SKM-1 (cell line): ENCODE data around the gene STH.

ENCODE experiments used
- DNase-seq: peaks from one replicate; lab custom pipeline; 2025; ENCODE audit not compliant: unreplicated experiment; lab: John Stamatoyannopoulos, UW

The STH gene

DNA sequence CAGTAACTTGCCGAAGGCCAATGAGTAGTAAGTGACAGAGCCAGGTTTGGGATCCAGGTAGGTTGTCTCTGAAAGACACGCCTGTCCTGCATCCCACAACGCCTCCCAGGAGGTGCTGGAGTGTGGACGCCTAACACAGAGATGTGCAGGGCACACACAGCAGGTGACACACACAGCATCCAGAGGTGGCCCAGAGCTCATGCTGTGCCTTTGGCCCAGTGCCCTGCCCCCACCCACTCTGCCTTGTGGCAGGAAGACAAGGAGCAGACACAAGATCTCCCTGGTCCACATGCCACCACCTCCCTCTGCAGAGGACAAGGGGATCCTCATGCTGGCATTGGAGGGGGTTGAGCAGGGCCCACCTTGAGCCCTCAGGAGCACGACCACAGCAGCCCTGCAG lies 14.7 kb upstream of the STH start:
- no peak for DNase-seq

DNA sequence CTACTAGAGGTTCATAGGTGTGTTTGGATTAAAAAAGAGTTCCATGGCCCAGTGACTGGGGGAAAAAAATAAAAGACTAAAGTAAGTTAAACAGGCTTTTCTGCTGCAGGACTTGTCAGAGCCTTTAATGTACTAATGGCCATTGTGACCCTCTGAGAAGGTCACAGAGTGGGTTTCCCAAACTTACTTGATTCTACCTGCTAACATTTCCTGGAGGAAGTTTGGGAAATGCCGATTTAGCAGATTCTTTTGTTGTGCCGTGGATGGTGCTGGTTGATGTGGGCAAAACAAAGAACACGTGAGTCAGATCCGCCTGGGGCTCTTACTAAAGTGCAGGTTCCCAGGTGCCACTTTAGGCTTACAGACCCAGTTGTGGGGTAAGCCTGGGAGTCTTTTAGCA lies 13.6 kb upstream of the STH start:
- DNase-seq = no peak

GRCh38 chr17:45986056-45986455 lies 13.0 kb upstream of the STH start:
- DNase-seq = no peak

GRCh38 chr17:45987706-45988105 lies 11.3 kb upstream of the STH start:
- DNase-seq = no peak

- no peak for DNase-seq
Observed at GRCh38 chr17:45989759-45990158, 9.3 kb upstream of the STH start.

GRCh38 chr17:45990886-45991285 lies 8.2 kb upstream of the STH start:
- DNase-seq = no peak

DNA sequence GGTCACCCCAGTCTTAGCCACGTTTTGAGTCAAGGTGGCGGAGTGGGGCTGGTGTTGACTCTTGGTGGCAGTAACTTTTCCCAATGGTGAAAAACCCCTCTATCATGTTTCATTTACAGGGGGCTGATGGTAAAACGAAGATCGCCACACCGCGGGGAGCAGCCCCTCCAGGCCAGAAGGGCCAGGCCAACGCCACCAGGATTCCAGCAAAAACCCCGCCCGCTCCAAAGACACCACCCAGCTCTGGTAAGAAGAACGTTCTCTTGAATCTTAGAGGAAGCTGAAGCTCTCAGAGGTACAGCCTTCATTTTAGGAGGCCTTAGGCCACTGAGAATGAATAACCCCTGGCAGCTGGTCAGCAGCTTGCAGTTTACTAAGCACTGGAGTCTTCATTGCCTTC lies 7.7 kb upstream of the STH start:
- DNase-seq = no peak

- DNase-seq = no peak
Observed at GRCh38 chr17:45992175-45992574, 6.9 kb upstream of the STH start.

DNA sequence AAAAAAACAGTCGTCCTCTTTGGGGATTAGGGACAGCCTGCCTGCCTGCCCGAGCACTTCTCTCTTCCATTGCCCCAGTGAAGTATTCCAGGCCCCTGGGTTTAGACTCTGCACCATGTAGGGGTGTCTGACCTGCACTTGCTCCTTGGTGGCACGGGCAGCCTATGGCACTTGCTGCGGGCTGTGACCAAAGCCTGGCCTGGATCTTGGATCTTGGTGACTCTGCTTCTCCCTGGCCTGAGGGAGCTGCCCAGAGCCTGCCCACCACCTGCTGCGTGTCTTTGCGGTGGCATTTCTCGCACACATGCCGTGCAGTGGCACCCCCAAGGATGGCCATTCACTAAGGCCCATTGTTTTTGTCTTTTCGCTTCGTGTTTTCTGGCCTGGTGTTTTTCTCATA lies 6.1 kb upstream of the STH start:
- no peak for DNase-seq

- DNase-seq = no peak
Observed at GRCh38 chr17:45993962-45994627, 5.0 kb upstream of the STH start.

DNA sequence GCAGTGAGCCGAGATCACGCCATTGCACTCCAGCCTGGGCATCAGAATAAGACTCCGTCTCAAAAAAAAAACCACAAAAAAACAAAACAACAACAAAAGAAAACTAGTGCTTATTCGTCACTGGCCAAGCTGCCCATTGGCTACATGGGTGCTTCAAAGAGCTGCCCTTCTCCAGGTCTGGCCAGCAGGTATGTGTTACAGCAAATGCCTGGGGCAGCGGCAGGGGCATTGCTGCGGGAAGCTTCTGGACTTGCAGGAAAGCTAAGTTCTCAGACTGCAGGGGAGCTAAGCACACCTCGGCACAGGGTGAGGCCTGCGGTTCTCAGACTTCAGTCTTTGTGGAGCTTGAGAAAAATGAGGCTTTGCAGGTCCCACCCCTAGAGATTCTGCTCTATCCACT lies 4.1 kb upstream of the STH start:
- DNase-seq = no peak

DNA sequence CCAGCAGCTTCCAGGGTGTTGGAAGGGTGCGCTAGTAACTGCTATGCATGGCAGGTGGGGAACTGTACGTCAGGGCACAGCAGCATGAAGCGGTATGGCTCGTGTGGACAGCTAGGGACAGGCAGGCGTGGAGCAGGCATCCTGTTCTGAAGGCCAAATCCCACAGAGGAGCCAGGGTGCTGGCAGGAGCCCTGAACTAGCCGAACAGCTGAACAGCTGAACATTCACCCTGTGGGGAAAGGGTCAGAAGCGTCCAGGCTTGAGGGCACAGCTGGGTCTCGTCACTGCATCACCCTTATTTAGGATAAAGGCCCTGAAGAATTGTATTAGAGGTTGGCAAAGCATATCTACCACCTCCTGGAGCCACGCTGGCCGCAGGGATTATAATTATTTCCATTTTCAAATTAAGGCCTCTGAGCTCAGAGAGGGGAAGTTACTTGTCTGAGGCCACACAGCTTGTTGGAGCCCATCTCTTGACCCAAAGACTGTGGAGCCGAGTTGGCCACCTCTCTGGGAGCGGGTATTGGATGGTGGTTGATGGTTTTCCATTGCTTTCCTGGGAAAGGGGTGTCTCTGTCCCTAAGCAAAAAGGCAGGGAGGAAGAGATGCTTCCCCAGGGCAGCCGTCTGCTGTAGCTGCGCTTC lies 3.3 kb upstream of the STH start:
- no peak for DNase-seq

GRCh38 chr17:45996282-45996937 lies 2.6 kb upstream of the STH start:
- DNase-seq = no peak

DNA sequence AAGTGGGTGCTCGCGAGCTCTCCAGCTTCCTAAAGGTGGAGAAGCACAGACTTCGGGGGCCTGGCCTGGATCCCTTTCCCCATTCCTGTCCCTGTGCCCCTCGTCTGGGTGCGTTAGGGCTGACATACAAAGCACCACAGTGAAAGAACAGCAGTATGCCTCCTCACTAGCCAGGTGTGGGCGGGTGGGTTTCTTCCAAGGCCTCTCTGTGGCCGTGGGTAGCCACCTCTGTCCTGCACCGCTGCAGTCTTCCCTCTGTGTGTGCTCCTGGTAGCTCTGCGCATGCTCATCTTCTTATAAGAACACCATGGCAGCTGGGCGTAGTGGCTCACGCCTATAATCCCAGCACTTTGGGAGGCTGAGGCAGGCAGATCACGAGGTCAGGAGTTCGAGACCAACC lies 1.9 kb upstream of the STH start:
- DNase-seq = no peak

- no peak for DNase-seq
Observed at GRCh38 chr17:45997624-45998023, 1.4 kb upstream of the STH start.

DNA sequence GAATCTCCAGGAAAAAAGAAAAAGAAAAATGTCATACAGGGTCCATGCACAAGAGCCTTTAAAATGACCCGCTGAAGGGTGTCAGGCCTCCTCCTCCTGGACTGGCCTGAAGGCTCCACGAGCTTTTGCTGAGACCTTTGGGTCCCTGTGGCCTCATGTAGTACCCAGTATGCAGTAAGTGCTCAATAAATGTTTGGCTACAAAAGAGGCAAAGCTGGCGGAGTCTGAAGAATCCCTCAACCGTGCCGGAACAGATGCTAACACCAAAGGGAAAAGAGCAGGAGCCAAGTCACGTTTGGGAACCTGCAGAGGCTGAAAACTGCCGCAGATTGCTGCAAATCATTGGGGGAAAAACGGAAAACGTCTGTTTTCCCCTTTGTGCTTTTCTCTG lies 845 bp downstream of the STH start:
- no peak for DNase-seq

- no peak for DNase-seq
Observed at GRCh38 chr17:46000292-46000691, 1.2 kb downstream of the STH start.

- DNase-seq = no peak
Observed at GRCh38 chr17:46000757-46001156, 1.7 kb downstream of the STH start.

DNA sequence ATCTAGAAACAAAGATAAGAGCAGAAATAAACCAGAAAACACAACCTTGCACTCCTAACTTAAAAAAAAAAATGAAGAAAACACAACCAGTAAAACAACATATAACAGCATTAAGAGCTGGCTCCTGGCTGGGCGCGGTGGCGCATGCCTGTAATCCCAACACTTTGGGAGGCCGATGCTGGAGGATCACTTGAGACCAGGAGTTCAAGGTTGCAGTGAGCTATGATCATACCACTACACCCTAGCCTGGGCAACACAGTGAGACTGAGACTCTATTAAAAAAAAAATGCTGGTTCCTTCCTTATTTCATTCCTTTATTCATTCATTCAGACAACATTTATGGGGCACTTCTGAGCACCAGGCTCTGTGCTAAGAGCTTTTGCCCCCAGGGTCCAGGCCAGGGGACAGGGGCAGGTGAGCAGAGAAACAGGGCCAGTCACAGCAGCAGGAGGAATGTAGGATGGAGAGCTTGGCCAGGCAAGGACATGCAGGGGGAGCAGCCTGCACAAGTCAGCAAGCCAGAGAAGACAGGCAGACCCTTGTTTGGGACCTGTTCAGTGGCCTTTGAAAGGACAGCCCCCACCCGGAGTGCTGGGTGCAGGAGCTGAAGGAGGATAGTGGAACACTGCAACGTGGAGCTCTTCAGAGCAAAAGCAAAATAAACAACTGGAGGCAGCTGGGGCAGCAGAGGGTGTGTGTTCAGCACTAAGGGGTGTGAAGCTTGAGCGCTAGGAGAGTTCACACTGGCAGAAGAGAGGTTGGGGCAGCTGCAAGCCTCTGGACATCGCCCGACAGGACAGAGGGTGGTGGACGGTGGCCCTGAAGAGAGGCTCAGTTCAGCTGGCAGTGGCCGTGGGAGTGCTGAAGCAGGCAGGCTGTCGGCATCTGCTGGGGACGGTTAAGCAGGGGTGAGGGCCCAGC lies 2.6 kb downstream of the STH start:
- no peak for DNase-seq

DNA sequence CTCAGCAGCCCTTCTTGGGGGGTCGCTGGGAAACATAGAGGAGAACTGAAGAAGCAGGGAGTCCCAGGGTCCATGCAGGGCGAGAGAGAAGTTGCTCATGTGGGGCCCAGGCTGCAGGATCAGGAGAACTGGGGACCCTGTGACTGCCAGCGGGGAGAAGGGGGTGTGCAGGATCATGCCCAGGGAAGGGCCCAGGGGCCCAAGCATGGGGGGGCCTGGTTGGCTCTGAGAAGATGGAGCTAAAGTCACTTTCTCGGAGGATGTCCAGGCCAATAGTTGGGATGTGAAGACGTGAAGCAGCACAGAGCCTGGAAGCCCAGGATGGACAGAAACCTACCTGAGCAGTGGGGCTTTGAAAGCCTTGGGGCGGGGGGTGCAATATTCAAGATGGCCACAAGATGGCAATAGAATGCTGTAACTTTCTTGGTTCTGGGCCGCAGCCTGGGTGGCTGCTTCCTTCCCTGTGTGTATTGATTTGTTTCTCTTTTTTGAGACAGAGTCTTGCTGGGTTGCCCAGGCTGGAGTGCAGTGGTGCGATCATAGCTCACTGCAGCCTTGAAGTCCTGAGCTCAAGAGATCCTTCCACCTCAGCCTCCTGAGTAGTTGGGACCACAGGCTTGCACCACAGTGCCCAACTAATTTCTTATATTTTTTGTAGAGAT lies 3.4 kb downstream of the STH start:
- DNase-seq = peak; percentile 33

- no peak for DNase-seq
Observed at GRCh38 chr17:46002973-46003316, 3.9 kb downstream of the STH start.
